Mucosa of descending colon (tissue), 3 donors: ENCODE data around the gene SPTB. TPM values are rescaled to one million over a fixed set of nuclear protein-coding genes. Genes with fewer than 3 reads are reported as not detected.

Source experiments
- ATAC-seq: fragments of 200-7000 bp; cut with Tn5 transposase; one replicate; pipeline ENCODE4 v1.9.1; 2020; ENCODE audit warnings: mild to moderate bottlenecking, moderate library complexity
- DNase-seq, 3 donors: peaks; one replicate each; pipeline ENCODE4 v3.0.0-alpha.2; 2020
- H3K36me3 ChIP-seq: fragments of 200-600 bp; one replicate; pipeline ENCODE4 v1.8.0; 2021; ENCODE audit warnings: low read depth, mild to moderate bottlenecking
- H3K4me1 ChIP-seq: fragments of 200-600 bp; one replicate; pipeline ENCODE4 v1.8.0; 2021; ENCODE audit warnings: low read depth, mild to moderate bottlenecking
- H3K4me3 ChIP-seq: fragments of 200-600 bp; one replicate; pipeline ENCODE4 v1.8.0; 2021; ENCODE audit warnings: mild to moderate bottlenecking
- H3K9me3 ChIP-seq: fragments of 200-600 bp; one replicate; pipeline ENCODE4 v1.8.0; 2021; ENCODE audit warnings: mild to moderate bottlenecking
- CTCF ChIP-seq: fragments of 200-600 bp; IDR thresholded peaks from one replicate; pipeline ENCODE4 v1.8.0; 2022; ENCODE audit warnings: antibody characterized with exemption, mild to moderate bottlenecking
- intact Hi-C, 2 donors: fragments of 100-400 bp; cut with DNase I in 1 of 2; cut with micrococcal nuclease in 1 of 2; formaldehyde crosslinking; loops; one replicate each; pipeline versions ENCODE4 v1.11.0 to v1.11.1; 2022; cut with DNase I, micrococcal nuclease
- total RNA-seq, 3 donors: library from RNA; stranded (reverse); fragmentation: NEBNext Ultra II Directional in 2 of 3; extraction: Animal tissue kit (Norgen Biotek cat#: 25700) in 2 of 3; gene quantifications; one replicate each; pipeline versions ENCODE4 v1.2.1 to v1.2.4, GENCODE V29; 2021 to 2023
- donor health status: DM: no; HTN: no; CAD: no; lungs with moderate emphysema.
- donor health status: DM: no; HTN: no; CAD: no.
- donor health status: DM: no; HTN: yes; CAD: no.

The SPTB gene
- total RNA-seq, 3 donors from 2014 or later = 0.35 to 1.4 (median 0.51) TPM

- DNase-seq = no peak
- H3K9me3 ChIP-seq = no peaks in the 10 kb centered on the region
These were observed 147.6 kb downstream of the SPTB start for GRCh38 chr14:64732066-64732465.

GRCh38 chr14:64731141-64731581, 148.5 kb downstream of the SPTB start:
- intact Hi-C loops = no loop called here
- H3K4me1 ChIP-seq = peaks cover 24% of the 10 kb centered on the region
- ATAC-seq = no peak
- H3K36me3 ChIP-seq = no peaks in the 10 kb centered on the region
- TF ChIP-seq CTCF = no peak
- peak in 1 of 3 donors; percentile 20 for DNase-seq
- no peaks in the 10 kb centered on the region for H3K9me3 ChIP-seq
- no peak overlapping the region for H3K4me3 ChIP-seq

More at GRCh38 chr14:64732066-64732465, 147.6 kb downstream of the SPTB start:
- TF ChIP-seq CTCF = no peak
- H3K36me3 ChIP-seq = no peaks in the 10 kb centered on the region
- no peak for ATAC-seq
- H3K4me3 ChIP-seq = no peak overlapping the region
- intact Hi-C loops = no loop called here
- H3K4me1 ChIP-seq = peaks cover 25% of the 10 kb centered on the region

- ATAC-seq (no peak), DNase-seq (peak in 1 of 3 donors; percentile 23)
- peaks cover 24% of the 10 kb centered on the region for H3K4me1 ChIP-seq
- no peaks in the 10 kb centered on the region for H3K9me3 ChIP-seq
- TF ChIP-seq CTCF = no peak
- no peak overlapping the region for H3K4me3 ChIP-seq
- no peaks in the 10 kb centered on the region for H3K36me3 ChIP-seq
- intact Hi-C loops = no loop called here
These were observed 149.0 kb downstream of the SPTB start for GRCh38 chr14:64730681-64731080.

GRCh38 chr14:64730061-64730440, 149.7 kb downstream of the SPTB start:
- ATAC-seq (no peak), DNase-seq (peak in 1 of 3 donors; percentile 26)
- Histone ChIP-seq H3K36me3 (no peaks in the 10 kb centered on the region), H3K4me3 (no peak overlapping the region), H3K9me3 (no peaks in the 10 kb centered on the region), H3K4me1 (peaks cover 26% of the 10 kb centered on the region)
- no peak for TF ChIP-seq CTCF
- intact Hi-C loops = no loop called here

GRCh38 chr14:64729386-64730060, 150.2 kb downstream of the SPTB start:
- no peak overlapping the region for H3K4me3 ChIP-seq
- H3K9me3 ChIP-seq = no peaks in the 10 kb centered on the region
- H3K4me1 ChIP-seq = peaks cover 31% of the 10 kb centered on the region
- no peaks in the 10 kb centered on the region for H3K36me3 ChIP-seq
- DNase-seq (peak in 2 of 3 donors; percentile 16 to 31), ATAC-seq (no peak)
- TF ChIP-seq CTCF = no peak
- intact Hi-C loops = no loop called here
